Loucy (cell line): ENCODE measurements around the gene VAMP1.

ENCODE experiments used
- EZH2phosphoT487 ChIP-seq: fragments of 200-600 bp; IDR thresholded peaks from 2 replicates; pipeline ENCODE4 v1.6.1; 2018; ENCODE audit warnings: antibody characterized with exemption, mild to moderate bottlenecking, moderate library complexity, borderline replicate concordance
- TF ChIP-seq, protein P1 (sequence below): fragments of 200-600 bp; sonication (generic); conservative IDR thresholded peaks from 2 replicates; pipeline ENCODE4 v1.5.1; 2014; ENCODE audit warnings: mild to moderate bottlenecking, antibody characterized with exemption, low read length

DNA sequence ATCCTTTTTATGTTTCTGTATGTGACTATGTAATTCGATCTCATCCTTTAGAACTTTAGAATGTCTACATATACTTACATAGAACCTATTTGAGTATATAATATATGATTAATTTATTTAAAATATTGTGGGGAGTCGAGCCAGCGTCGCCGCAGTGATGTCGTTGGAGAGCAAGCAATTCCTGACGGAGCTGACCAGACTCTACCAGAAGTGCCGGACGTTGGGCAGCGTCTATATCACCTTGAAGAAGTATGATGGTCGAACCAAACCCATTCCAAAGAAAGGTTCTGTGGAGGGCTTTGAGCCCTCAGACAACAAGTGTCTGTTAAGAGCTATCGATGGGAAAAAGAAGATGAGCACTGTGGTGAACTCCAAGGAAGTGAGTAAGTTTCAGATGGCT is 32.1 kb downstream of the VAMP1 start:
- no peak for TF ChIP-seq EZH2phosphoT487
- TF ChIP-seq, protein P1, sequence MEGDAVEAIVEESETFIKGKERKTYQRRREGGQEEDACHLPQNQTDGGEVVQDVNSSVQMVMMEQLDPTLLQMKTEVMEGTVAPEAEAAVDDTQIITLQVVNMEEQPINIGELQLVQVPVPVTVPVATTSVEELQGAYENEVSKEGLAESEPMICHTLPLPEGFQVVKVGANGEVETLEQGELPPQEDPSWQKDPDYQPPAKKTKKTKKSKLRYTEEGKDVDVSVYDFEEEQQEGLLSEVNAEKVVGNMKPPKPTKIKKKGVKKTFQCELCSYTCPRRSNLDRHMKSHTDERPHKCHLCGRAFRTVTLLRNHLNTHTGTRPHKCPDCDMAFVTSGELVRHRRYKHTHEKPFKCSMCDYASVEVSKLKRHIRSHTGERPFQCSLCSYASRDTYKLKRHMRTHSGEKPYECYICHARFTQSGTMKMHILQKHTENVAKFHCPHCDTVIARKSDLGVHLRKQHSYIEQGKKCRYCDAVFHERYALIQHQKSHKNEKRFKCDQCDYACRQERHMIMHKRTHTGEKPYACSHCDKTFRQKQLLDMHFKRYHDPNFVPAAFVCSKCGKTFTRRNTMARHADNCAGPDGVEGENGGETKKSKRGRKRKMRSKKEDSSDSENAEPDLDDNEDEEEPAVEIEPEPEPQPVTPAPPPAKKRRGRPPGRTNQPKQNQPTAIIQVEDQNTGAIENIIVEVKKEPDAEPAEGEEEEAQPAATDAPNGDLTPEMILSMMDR, result no peak
